Panc1 (cell line): ENCODE measurements around the gene NLGN2. TPM values are rescaled to one million over a fixed set of nuclear protein-coding genes. Genes with fewer than 3 reads are reported as not detected.
A peak's percentile ranks its signal among the peaks of the same experiment; 100 is the strongest.

ENCODE experiments used
- ATAC-seq: fragments of 200-7000 bp; cut with Tn5 transposase; 2 replicates; pipeline ENCODE4 v1.9.1; 2020; ENCODE audit warnings: mild to moderate bottlenecking, moderate library complexity
- BruUV-seq: library from RNA; stranded (reverse); fragments of 400-500 nt; replicated peaks from 2 replicates; lab custom pipeline; 2021; lab: Mats Ljungman, UMichigan
- CTCF ChIA-PET: fragments of 300-600 bp; sonication (Branson Sonifier 250); formaldehyde crosslinking; loops from one replicate; lab custom pipeline; 2022; ENCODE audit warnings: antibody characterized with exemption; lab: Charles Lee
- POLR2A ChIA-PET: fragments of 300-600 bp; sonication (Branson Sonifier 250); formaldehyde crosslinking; loops from one replicate; lab custom pipeline; 2022; ENCODE audit warnings: antibody characterized with exemption; lab: Charles Lee
- DNase-seq: peaks from one replicate; pipeline ENCODE4 v3.0.0-alpha.2; 2010; ENCODE audit warnings: low read depth, low spot score
- H3K27ac ChIP-seq: 2 replicates; pipeline ENCODE4 v1.5.1; 2011; ENCODE audit warnings: mild to moderate bottlenecking, low read length, inconsistent platforms
- H3K27me3 ChIP-seq: fragments of 200-500 bp; sonication (Bioruptor generic); 2 replicates; pipeline ENCODE4 v1.6.0; 2014; ENCODE audit warnings: low read length, inconsistent platforms; ENCODE audit not compliant: control insufficient read depth, insufficient read depth
- H3K36me3 ChIP-seq: fragments of 200-500 bp; sonication (Bioruptor generic); 2 replicates; pipeline ENCODE4 v1.5.1; 2014; ENCODE audit warnings: inconsistent platforms, mild to moderate bottlenecking, low read length, moderate library complexity; ENCODE audit not compliant: control insufficient read depth, insufficient read depth
- H3K4me1 ChIP-seq: 2 replicates; pipeline ENCODE4 v1.5.1; 2011; ENCODE audit warnings: inconsistent platforms, mild to moderate bottlenecking, low read length, moderate library complexity; ENCODE audit not compliant: control insufficient read depth, insufficient read depth
- H3K4me3 ChIP-seq, 2 experiments: 2 replicates each; pipeline ENCODE4 v1.5.1; 2011 to 2012; ENCODE audit warnings: low read depth in 2 of 2, low read length in 2 of 2, mild to moderate bottlenecking in 2 of 2, inconsistent platforms in 1 of 2, moderate library complexity in 1 of 2
- H3K9me3 ChIP-seq: fragments of 200-500 bp; sonication (Bioruptor generic); 2 replicates; pipeline ENCODE4 v1.5.1; 2014; ENCODE audit warnings: low read depth, mild to moderate bottlenecking, inconsistent platforms, low read length, moderate library complexity; ENCODE audit not compliant: control insufficient read depth, insufficient read depth
- CTCF ChIP-seq: fragments of 450-650 bp; IDR thresholded peaks from 2 replicates; pipeline ENCODE4 v1.5.1; 2017; ENCODE audit warnings: mild to moderate bottlenecking
- POLR2AphosphoS5 ChIP-seq: IDR thresholded peaks from 2 replicates; pipeline ENCODE4 v1.6.1; 2012; ENCODE audit warnings: mild to moderate bottlenecking, low read depth, low read length, moderate library complexity
- REST ChIP-seq, 2 experiments: IDR thresholded peaks; 2 replicates each; pipeline ENCODE4 v1.6.1; 2011 to 2012; ENCODE audit warnings: low read depth in 2 of 2, control low read depth in 1 of 2, low read length in 1 of 2, mild to moderate bottlenecking in 1 of 2, moderate library complexity in 1 of 2; ENCODE audit not compliant: insufficient read depth in 1 of 2
- SIN3A ChIP-seq: IDR thresholded peaks from 2 replicates; pipeline ENCODE4 v1.6.1; 2012; ENCODE audit warnings: low read depth, mild to moderate bottlenecking, low read length, moderate library complexity, borderline replicate concordance; ENCODE audit not compliant: insufficient read depth
- TCF7L2 ChIP-seq: IDR thresholded peaks from 2 replicates; pipeline ENCODE4 v1.6.1; 2011; ENCODE audit warnings: mild to moderate bottlenecking, low read depth, low read length, inconsistent platforms
- in situ Hi-C: cut with HindIII; loops from 2 replicates; pipeline ENCODE4 v1.10.0; 2016; ENCODE audit warnings: low sequenced_read_pairs, low pct_unique_long_range_greater_than_20kb
- intact Hi-C: fragments of 100-400 bp; cut with micrococcal nuclease; formaldehyde crosslinking; loops from one replicate; pipeline ENCODE4 v1.10.0; 2022; ENCODE audit not compliant: unreplicated experiment
- total RNA-seq: library from RNA; stranded (reverse); gene quantifications from one replicate; pipeline ENCODE4 v1.2.1, GENCODE V29; 2021; ENCODE audit not compliant: unreplicated experiment

Gene NLGN2
- total RNA-seq, 1 experiment from 2014 or later, result 33.6 TPM

- POLR2A ChIA-PET, result interaction anchor here (0.5 to 0.6 kb wide), 2 partner anchors 34 to 45 kb away, joined by 4 to 18 read pairs; partner anchors contain the start of gene POLR2A
Measured at GRCh38 chr17:7438656-7439460, 31.2 kb downstream of the NLGN2 start.

More at GRCh38 chr17:7438656-7439460, 31.2 kb downstream of the NLGN2 start:
- CTCF ChIA-PET, result no interaction called here
- Histone ChIP-seq H3K27ac (no peak overlapping the region), H3K9me3 (no peaks in the 10 kb centered on the region), H3K27me3 (no peaks in the 10 kb centered on the region), H3K4me3 (peak overlapping the region in 1 of 2 experiments; percentile 51; a peak in 1 of 4 replicates), H3K4me1 (peaks cover 12% of the 10 kb centered on the region), H3K36me3 (no peaks in the 10 kb centered on the region)
- TF ChIP-seq REST (IDR thresholded peaks at IDR 0.05; ENCODE audit: insufficient read depth in 1 of 2, low read depth in 2 of 2, low read length in 1 of 2) (no peak), CTCF (no peak), POLR2AphosphoS5 (no peak), SIN3A (no peak), TCF7L2 (no peak)
- intact Hi-C loops, result loop anchor here (10.0 kb wide), 1 partner anchor 84 kb away; the partner anchor contains the start of genes KCTD11 and TMEM95
- ATAC-seq (no peak), DNase-seq (no peak)
- in situ Hi-C loops, result no loop called here
- no TSS peak for BruUV-seq
